Measurements from ENCODE around the gene MIGA2. TPM values are rescaled to one million over a fixed set of nuclear protein-coding genes. Genes with fewer than 3 reads are reported as not detected.

The MIGA2 gene
- total RNA-seq, 1 experiment from 2014 or later = 29.6 TPM

DNA sequence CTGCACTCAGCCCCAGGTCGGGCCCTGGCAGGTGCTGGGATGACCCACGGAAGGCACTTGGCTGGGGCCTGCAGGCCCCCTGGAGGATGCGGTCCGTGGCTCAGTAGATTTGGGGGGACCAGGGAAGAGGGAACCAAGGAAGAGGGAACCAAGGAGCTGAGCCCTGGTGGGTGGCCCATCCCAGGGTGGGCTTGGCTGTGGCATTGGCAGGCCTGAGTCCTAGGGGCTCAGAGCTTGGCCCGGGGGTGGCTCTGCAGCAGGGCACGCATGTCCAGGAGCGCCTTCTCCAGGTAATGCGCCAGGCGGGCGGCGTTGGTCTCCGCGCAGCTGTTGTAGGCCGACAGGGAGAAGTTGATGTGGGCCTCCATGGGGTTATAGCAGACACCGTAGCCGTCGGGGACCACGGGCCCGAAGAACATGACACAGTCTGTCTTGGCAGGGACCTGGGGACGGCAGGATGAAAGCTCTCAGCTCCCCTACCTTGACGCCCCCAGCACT is 58.8 kb downstream of the MIGA2 start:
- H3K9me3 ChIP-seq (ENCODE audit: low read length) = no peaks in the 10 kb centered on the region
- H3F3A ChIP-seq (ENCODE audit: low read length, unreplicated experiment) = no peaks in the 10 kb centered on the region
- DNase-seq = no peak
- intact Hi-C loops (cut with micrococcal nuclease) = no loop called here
- ChIA-PET POLR2A (ENCODE audit: unreplicated experiment) (no interaction called here), CTCF (no interaction called here)
- H3K4me1 ChIP-seq (ENCODE audit: insufficient read depth, low read length) = no peaks in the 10 kb centered on the region
- H3K9ac ChIP-seq (ENCODE audit: low read length) = no peak overlapping the region
- H3K36me3 ChIP-seq (ENCODE audit: low read depth, low read length) = no peaks in the 10 kb centered on the region
- H3K79me2 ChIP-seq (ENCODE audit: low read length) = no peaks in the 10 kb centered on the region
- H3K27me3 ChIP-seq (ENCODE audit: low read length) = no peaks in the 10 kb centered on the region
- H2AFZ ChIP-seq (ENCODE audit: low read length) = no peak overlapping the region
- H3K9me2 ChIP-seq (replicated peaks; ENCODE audit: low read length) = no peaks in the 10 kb centered on the region
- no peaks in the 10 kb centered on the region for H4K20me1 ChIP-seq (ENCODE audit: low read length)
- no peak overlapping the region for H3K27ac ChIP-seq (ENCODE audit: low read length)
- H3K4me2 ChIP-seq (ENCODE audit: low read length) = no peak overlapping the region
- TF ChIP-seq, protein P1, sequence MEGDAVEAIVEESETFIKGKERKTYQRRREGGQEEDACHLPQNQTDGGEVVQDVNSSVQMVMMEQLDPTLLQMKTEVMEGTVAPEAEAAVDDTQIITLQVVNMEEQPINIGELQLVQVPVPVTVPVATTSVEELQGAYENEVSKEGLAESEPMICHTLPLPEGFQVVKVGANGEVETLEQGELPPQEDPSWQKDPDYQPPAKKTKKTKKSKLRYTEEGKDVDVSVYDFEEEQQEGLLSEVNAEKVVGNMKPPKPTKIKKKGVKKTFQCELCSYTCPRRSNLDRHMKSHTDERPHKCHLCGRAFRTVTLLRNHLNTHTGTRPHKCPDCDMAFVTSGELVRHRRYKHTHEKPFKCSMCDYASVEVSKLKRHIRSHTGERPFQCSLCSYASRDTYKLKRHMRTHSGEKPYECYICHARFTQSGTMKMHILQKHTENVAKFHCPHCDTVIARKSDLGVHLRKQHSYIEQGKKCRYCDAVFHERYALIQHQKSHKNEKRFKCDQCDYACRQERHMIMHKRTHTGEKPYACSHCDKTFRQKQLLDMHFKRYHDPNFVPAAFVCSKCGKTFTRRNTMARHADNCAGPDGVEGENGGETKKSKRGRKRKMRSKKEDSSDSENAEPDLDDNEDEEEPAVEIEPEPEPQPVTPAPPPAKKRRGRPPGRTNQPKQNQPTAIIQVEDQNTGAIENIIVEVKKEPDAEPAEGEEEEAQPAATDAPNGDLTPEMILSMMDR (conservative IDR thresholded peaks at IDR 0.05; ENCODE audit: low read depth, low read length) = no peak
- no peak for TF ChIP-seq EZH2phosphoT487 (IDR thresholded peaks at IDR 0.05; ENCODE audit: borderline replicate concordance, low read length)
- no peak for TF ChIP-seq EZH2 (IDR thresholded peaks at IDR 0.05; ENCODE audit: low read length, unreplicated experiment)
- no peak overlapping the region for H3K4me3 ChIP-seq (ENCODE audit: low read length)
- ATAC-seq = no peak
- BruUV-seq (replicated peaks) = no TSS peak

DNA sequence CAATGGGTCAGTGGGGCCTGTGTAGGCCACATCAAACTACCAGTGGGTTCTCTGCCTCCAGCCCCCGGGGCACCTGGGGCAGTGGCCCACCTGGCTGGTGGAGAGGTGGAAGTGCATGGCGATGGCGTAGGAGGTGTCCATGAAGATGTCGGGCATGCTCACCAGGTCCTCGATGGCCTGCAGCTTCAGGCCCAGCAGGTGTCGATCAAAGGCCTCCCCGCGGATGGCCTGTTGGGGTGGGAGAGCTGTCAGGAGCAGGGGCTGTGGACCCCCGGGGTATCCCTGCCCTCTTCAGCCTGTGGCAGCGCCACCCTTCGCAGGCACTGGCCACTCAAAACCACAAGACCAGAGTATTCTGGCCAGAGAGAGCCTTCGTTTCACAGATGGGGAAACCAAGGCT is 59.5 kb downstream of the MIGA2 start:
- Histone ChIP-seq H3K27me3 (ENCODE audit: low read length) (no peaks in the 10 kb centered on the region), H3K36me3 (ENCODE audit: low read depth, low read length) (no peaks in the 10 kb centered on the region), H3K4me2 (ENCODE audit: low read length) (no peak overlapping the region), H3K27ac (ENCODE audit: low read length) (no peak overlapping the region), H3F3A (ENCODE audit: low read length, unreplicated experiment) (no peaks in the 10 kb centered on the region), H3K9ac (ENCODE audit: low read length) (no peak overlapping the region), H3K4me3 (ENCODE audit: low read length) (no peak overlapping the region), H3K4me1 (ENCODE audit: insufficient read depth, low read length) (no peaks in the 10 kb centered on the region), H3K9me2 (replicated peaks; ENCODE audit: low read length) (no peaks in the 10 kb centered on the region), H4K20me1 (ENCODE audit: low read length) (no peaks in the 10 kb centered on the region), H3K79me2 (ENCODE audit: low read length) (no peaks in the 10 kb centered on the region), H2AFZ (ENCODE audit: low read length) (no peak overlapping the region), H3K9me3 (ENCODE audit: low read length) (no peaks in the 10 kb centered on the region)
- intact Hi-C loops (cut with micrococcal nuclease) = no loop called here
- no peak for ATAC-seq
- CTCF ChIA-PET = no interaction called here
- POLR2A ChIA-PET (ENCODE audit: unreplicated experiment) = no interaction called here
- no peak for DNase-seq
- TF ChIP-seq EZH2phosphoT487 (IDR thresholded peaks at IDR 0.05; ENCODE audit: borderline replicate concordance, low read length) (no peak), EZH2 (IDR thresholded peaks at IDR 0.05; ENCODE audit: low read length, unreplicated experiment) (no peak)
- TF ChIP-seq, protein P1 (conservative IDR thresholded peaks at IDR 0.05; ENCODE audit: low read depth, low read length) = no peak
- no TSS peak for BruUV-seq (replicated peaks)

DNA sequence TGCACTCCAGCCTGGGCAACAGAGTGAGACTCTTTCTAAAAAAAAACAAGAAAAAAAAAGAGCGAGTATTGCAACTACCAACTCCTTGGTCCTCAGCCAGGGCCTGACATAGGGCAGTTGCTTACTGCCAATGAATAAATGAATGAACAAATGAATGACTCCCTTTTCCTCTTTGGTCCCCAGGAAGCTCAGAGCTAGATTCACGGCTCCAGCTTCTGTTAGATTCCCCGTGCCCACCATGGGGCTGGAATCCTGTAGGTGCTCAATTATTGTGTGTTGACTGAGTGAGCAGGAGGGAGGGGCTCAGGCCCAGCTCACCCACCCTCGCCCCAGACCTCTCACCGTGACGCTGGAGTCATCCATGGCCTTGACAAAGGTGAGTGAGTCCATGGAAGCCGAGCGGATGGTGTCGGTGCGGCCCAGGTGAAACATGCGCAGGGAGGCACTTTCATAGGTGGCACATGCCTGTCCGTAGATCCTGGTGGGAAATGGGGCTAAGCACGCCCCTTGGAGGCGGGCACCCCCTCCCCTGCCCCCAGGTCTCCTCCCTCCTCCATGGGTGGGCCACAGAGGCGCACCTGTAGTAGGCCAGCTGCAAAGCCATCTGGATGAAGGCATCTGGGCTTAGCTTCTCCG is 61.4 kb downstream of the MIGA2 start:
- no TSS peak for BruUV-seq (replicated peaks)
- Histone ChIP-seq H3K79me2 (ENCODE audit: low read length) (no peaks in the 10 kb centered on the region), H3K9me2 (replicated peaks; ENCODE audit: low read length) (no peaks in the 10 kb centered on the region), H4K20me1 (ENCODE audit: low read length) (no peaks in the 10 kb centered on the region), H3K4me1 (ENCODE audit: insufficient read depth, low read length) (no peaks in the 10 kb centered on the region), H3K9me3 (ENCODE audit: low read length) (no peaks in the 10 kb centered on the region), H3F3A (ENCODE audit: low read length, unreplicated experiment) (no peaks in the 10 kb centered on the region), H3K9ac (ENCODE audit: low read length) (no peak overlapping the region), H3K27me3 (ENCODE audit: low read length) (no peaks in the 10 kb centered on the region), H3K36me3 (ENCODE audit: low read depth, low read length) (no peaks in the 10 kb centered on the region), H3K4me3 (ENCODE audit: low read length) (no peak overlapping the region), H3K4me2 (ENCODE audit: low read length) (no peak overlapping the region), H3K27ac (ENCODE audit: low read length) (no peak overlapping the region), H2AFZ (ENCODE audit: low read length) (no peak overlapping the region)
- no peak for ATAC-seq
- CTCF ChIA-PET = no interaction called here
- TF ChIP-seq EZH2 (IDR thresholded peaks at IDR 0.05; ENCODE audit: low read length, unreplicated experiment) = no peak
- no peak for TF ChIP-seq EZH2phosphoT487 (IDR thresholded peaks at IDR 0.05; ENCODE audit: borderline replicate concordance, low read length)
- TF ChIP-seq, protein P1 (conservative IDR thresholded peaks at IDR 0.05; ENCODE audit: low read depth, low read length) = no peak
- DNase-seq = no peak
- POLR2A ChIA-PET (ENCODE audit: unreplicated experiment) = no interaction called here
- intact Hi-C loops (cut with micrococcal nuclease) = no loop called here

All from PC-3 (cell line).